AML-193 (cell line): ENCODE results near the gene PINK1.

Experiments
- DNase-seq, 2 experiments: peaks; one replicate each; lab custom pipeline; 2025; lab: John Stamatoyannopoulos, UW

PINK1 gene

DNA sequence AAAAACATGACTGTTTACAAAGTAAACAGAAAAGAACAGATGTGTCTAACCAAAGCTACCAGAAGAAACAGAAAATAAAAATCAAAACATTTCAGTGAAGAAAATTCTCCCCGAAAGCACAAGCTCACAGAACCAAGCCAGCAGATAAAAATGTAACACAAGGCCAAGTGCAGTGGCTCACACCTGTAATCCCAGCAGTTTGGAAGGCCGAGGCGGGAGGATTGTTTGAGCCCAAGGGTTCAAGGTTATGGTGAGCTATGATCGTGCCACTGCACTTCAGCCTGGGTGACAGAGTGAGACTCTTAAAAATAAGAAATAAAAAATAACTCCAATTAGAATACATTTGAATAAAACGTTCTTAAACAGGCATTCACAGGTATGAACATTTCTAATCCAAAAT is 47.0 kb downstream of the PINK1 start:
- DNase-seq, result no peak

DNA sequence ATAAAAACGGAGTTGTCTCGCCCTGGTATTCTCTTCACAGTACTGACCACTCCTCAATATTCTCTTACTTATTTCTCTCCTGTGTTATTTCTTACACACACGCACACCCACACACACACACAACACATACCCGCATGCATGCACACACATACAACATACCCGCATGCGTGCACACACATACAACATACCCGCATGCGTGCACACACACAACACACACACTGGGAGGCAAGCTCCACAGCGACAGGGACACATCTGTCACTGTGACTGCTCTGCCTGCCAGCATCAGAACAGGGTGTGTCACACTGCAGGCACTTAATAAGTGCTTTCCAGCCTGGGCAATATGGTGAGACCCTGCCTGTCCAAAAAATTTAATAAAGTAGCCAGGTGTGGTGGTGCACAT is 48.7 kb downstream of the PINK1 start:
- DNase-seq, result no peak

GRCh38 chr1:20682571-20683236 is 49.4 kb downstream of the PINK1 start:
- no peak for DNase-seq

- no peak for DNase-seq
Observed at GRCh38 chr1:20683614-20684013, 50.4 kb downstream of the PINK1 start.

GRCh38 chr1:20684050-20684620 is 50.9 kb downstream of the PINK1 start:
- DNase-seq, result no peak

- no peak for DNase-seq
Observed at GRCh38 chr1:20684651-20685050, 51.4 kb downstream of the PINK1 start.

DNA sequence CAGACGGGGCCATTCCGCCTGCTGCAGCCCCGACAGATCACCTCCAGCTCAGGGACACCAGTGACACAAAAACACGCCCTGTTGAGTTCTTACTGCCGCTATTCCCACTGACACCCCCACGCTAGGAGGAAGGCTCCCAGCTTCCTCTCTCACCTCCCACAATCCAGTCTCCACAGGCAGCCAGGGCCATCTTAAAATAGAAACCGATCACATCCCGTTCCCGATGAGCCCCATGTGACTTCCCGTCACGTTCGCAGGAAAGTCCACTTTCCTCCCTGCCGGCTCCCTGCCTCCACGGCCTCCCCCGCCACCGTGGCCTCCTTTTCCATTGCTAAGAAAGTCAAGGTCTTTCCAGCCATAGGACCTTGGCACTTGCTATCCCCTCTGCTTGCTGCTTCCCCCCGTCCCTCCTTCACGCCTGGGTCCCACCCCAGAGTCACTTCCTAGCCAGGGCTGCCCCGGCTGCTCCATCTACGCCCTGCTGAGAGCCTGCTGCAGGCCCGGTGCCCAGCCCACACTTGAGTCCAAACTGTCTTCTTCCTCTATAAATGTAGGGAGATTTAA is 51.9 kb downstream of the PINK1 start:
- DNase-seq, result no peak

- DNase-seq, result no peak
Observed at GRCh38 chr1:20685741-20686140, 52.5 kb downstream of the PINK1 start.

GRCh38 chr1:20686883-20687725 is 53.8 kb downstream of the PINK1 start:
- DNase-seq, result no peak

DNA sequence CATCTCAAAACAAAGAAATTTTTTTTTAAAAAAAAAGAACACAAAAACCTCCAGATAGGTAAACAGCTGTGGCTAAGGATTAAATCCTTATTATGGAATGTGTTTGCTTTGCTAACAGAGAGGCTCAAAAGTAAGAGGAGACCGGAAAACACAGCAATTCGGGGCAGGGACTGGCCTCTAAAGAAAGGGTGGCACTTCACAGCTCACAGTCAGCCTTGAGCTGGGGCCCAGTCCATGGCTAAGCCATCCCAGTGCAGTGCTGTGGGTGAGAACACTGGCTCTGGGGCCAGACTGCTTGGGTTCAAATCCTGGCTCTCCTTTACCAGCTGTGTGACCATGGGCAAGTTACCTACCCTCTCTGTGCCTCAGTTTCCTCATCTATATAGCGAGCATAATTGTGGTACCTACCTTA is 56.4 kb downstream of the PINK1 start:
- no peak for DNase-seq

GRCh38 chr1:20691872-20692271 is 58.6 kb downstream of the PINK1 start:
- no peak for DNase-seq

GRCh38 chr1:20693623-20694022 is 60.4 kb downstream of the PINK1 start:
- DNase-seq, result no peak

GRCh38 chr1:20695515-20695914 is 62.3 kb downstream of the PINK1 start:
- no peak for DNase-seq

- DNase-seq, result peak; percentile 62 to 74
Observed at GRCh38 chr1:20696397-20697333, 63.4 kb downstream of the PINK1 start.

- no peak for DNase-seq
Observed at GRCh38 chr1:20697563-20697962, 64.3 kb downstream of the PINK1 start.

- no peak for DNase-seq
Observed at GRCh38 chr1:20698195-20698910, 65.1 kb downstream of the PINK1 start.

DNA sequence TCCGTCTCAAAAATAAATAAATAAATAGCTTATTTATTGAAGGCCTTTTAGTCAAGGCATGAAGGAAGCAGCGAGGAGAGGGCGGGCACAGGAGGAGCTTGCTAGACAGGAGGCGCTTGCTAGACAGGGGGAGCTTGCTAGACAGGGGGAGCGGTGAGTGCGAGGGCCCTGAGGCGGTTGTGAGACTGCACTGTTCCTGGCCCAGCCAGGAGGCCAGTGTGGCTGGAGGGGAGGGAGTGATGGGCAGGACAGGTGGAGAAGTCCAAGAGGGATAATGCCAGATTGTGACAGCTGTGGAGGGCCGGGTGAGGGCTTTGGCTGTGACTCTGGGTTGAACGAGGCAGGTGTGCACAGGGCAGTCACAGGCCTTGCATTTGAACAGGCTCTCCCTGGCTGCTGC is 66.3 kb downstream of the PINK1 start:
- DNase-seq, result no peak

- no peak for DNase-seq
Observed at GRCh38 chr1:20700636-20701215, 67.5 kb downstream of the PINK1 start.
